ENCODE measurements around the gene PRR14L.

The PRR14L gene

GRCh38 chr22:31752096-31752847 lies 2.3 kb upstream of the PRR14L start:
- TF ChIP-seq, protein P1, sequence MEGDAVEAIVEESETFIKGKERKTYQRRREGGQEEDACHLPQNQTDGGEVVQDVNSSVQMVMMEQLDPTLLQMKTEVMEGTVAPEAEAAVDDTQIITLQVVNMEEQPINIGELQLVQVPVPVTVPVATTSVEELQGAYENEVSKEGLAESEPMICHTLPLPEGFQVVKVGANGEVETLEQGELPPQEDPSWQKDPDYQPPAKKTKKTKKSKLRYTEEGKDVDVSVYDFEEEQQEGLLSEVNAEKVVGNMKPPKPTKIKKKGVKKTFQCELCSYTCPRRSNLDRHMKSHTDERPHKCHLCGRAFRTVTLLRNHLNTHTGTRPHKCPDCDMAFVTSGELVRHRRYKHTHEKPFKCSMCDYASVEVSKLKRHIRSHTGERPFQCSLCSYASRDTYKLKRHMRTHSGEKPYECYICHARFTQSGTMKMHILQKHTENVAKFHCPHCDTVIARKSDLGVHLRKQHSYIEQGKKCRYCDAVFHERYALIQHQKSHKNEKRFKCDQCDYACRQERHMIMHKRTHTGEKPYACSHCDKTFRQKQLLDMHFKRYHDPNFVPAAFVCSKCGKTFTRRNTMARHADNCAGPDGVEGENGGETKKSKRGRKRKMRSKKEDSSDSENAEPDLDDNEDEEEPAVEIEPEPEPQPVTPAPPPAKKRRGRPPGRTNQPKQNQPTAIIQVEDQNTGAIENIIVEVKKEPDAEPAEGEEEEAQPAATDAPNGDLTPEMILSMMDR (IDR thresholded peaks at IDR 0.05; ENCODE audit: borderline replicate concordance, control extremely low read depth, extremely low read depth, insufficient read depth, missing control alignments): no peak
- no peak for DNase-seq (ENCODE audit: low spot score)
- in situ Hi-C loops (cut with MboI; ENCODE audit: low sequenced_read_pairs, unreplicated experiment): no loop called here

DNA sequence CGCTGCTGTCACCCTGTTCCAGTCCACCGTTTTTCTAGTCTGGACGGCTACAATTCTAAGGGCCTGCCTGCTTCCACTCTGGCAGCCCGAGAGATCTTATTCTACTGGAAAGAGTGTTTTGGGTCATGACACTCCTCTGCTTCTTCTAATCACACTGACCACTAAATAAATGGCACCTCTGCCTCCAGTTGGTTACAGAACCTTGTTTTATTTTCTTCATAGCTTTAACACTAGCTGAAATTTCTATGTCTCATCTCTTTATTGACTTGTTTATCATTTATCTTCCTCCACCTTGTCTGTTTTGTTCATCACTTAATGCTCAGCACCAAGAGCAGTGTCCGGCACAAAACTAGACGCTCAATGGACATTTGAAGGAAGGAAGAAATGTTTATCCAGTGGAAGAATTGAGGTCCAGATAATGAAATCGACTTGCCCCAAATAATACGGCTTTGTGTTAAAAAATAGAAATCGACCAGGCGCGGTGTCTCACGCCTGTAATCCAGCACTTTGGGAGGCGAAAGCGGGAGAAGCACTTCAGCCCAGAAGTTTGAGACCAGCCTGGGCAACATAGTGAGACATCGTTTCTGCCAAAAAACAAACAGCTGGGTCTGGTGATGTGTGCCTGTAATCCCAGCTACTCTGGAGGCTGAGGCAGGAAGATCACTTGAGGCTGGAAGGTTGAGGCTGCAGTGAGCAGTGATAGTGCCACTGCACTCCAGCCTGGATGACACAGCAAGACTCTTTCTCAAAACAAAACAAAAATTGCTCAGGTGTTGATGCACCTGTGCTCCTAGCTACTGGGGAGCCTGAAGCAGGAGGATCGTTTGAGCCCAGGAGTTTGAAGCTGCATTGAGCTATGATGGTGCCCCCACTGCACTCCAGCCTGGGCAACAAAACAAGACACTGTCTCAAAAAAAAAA lies 693 bp upstream of the PRR14L start:
- in situ Hi-C loops (cut with MboI; ENCODE audit: low sequenced_read_pairs, unreplicated experiment): no loop called here
- TF ChIP-seq, protein P1 (IDR thresholded peaks at IDR 0.05; ENCODE audit: borderline replicate concordance, control extremely low read depth, extremely low read depth, insufficient read depth, missing control alignments): no peak
- DNase-seq (ENCODE audit: low spot score): no peak

GRCh38 chr22:31748490-31748889 lies 1.4 kb downstream of the PRR14L start:
- TF ChIP-seq, protein P1 (IDR thresholded peaks at IDR 0.05; ENCODE audit: borderline replicate concordance, control extremely low read depth, extremely low read depth, insufficient read depth, missing control alignments): no peak
- DNase-seq (ENCODE audit: low spot score): no peak
- in situ Hi-C loops (cut with MboI; ENCODE audit: low sequenced_read_pairs, unreplicated experiment): no loop called here

DNA sequence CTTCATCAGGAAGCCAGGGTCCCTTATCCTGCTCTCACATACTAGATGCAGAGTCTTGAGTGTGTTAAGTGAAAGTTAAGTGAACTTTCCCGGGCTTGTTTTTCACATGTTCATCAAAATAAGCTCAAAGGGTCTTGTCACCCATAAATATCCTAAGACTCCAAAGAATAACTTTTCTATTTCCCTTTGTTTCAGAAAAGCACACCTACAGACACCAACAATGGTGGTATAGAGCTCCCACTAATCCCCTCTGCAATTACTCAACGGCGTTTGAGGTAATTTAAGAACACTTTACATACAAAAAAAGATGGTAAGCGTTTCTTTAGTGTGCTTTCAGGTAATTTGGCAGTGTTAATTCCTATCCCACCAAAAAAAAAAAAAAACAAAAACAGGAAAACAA lies 2.5 kb downstream of the PRR14L start:
- TF ChIP-seq, protein P1 (IDR thresholded peaks at IDR 0.05; ENCODE audit: borderline replicate concordance, control extremely low read depth, extremely low read depth, insufficient read depth, missing control alignments): no peak
- in situ Hi-C loops (cut with MboI; ENCODE audit: low sequenced_read_pairs, unreplicated experiment): no loop called here
- no peak for DNase-seq (ENCODE audit: low spot score)

GRCh38 chr22:31743871-31744270 lies 6.1 kb downstream of the PRR14L start:
- TF ChIP-seq, protein P1 (IDR thresholded peaks at IDR 0.05; ENCODE audit: borderline replicate concordance, control extremely low read depth, extremely low read depth, insufficient read depth, missing control alignments): no peak
- in situ Hi-C loops (cut with MboI; ENCODE audit: low sequenced_read_pairs, unreplicated experiment): no loop called here
- no peak for DNase-seq (ENCODE audit: low spot score)

GRCh38 chr22:31742682-31743081 lies 7.2 kb downstream of the PRR14L start:
- in situ Hi-C loops (cut with MboI; ENCODE audit: low sequenced_read_pairs, unreplicated experiment): no loop called here
- DNase-seq (ENCODE audit: low spot score): no peak
- TF ChIP-seq, protein P1 (IDR thresholded peaks at IDR 0.05; ENCODE audit: borderline replicate concordance, control extremely low read depth, extremely low read depth, insufficient read depth, missing control alignments): no peak
